GM23338 (cell line): Measurements from ENCODE around the gene NAP1L4.

Experiments
- CREB1 ChIP-seq: fragments of 250-450 bp; sonication (Bioruptor Pico); IDR thresholded peaks from 2 replicates; pipeline ENCODE4 v1.5.0; 2020; ENCODE audit warnings: low read depth, mild to moderate bottlenecking, moderate library complexity
- EZH2 ChIP-seq: fragments of 200-600 bp; sonication (generic); IDR thresholded peaks from one replicate; pipeline ENCODE4 v1.8.0; 2017; ENCODE audit warnings: antibody characterized with exemption, mild to moderate bottlenecking, low read depth; ENCODE audit not compliant: unreplicated experiment
- EZH2phosphoT487 ChIP-seq: fragments of 200-600 bp; sonication (generic); IDR thresholded peaks from one replicate; pipeline ENCODE4 v1.8.1; 2018; ENCODE audit warnings: antibody characterized with exemption; ENCODE audit not compliant: unreplicated experiment
- POLR2AphosphoS5 ChIP-seq: IDR thresholded peaks from 2 replicates; pipeline ENCODE4 v1.6.1; 2016; ENCODE audit warnings: antibody characterized with exemption, low read depth
- TF ChIP-seq, protein P1 (sequence below), 2 experiments: fragments of 200-600 bp in 1 of 2; sonication (generic) in 1 of 2; conservative IDR thresholded peaks; 2 replicates each; pipeline versions ENCODE4 v1.5.1 to v1.6.1; 2016 to 2017; ENCODE audit warnings: antibody characterized with exemption in 2 of 2, low read depth in 2 of 2, mild to moderate bottlenecking in 2 of 2, moderate library complexity in 1 of 2
- TF ChIP-seq, protein P2 (sequence below): IDR thresholded peaks from one replicate; pipeline ENCODE4 v1.6.1; 2018; ENCODE audit warnings: antibody characterized with exemption; ENCODE audit not compliant: unreplicated experiment

DNA sequence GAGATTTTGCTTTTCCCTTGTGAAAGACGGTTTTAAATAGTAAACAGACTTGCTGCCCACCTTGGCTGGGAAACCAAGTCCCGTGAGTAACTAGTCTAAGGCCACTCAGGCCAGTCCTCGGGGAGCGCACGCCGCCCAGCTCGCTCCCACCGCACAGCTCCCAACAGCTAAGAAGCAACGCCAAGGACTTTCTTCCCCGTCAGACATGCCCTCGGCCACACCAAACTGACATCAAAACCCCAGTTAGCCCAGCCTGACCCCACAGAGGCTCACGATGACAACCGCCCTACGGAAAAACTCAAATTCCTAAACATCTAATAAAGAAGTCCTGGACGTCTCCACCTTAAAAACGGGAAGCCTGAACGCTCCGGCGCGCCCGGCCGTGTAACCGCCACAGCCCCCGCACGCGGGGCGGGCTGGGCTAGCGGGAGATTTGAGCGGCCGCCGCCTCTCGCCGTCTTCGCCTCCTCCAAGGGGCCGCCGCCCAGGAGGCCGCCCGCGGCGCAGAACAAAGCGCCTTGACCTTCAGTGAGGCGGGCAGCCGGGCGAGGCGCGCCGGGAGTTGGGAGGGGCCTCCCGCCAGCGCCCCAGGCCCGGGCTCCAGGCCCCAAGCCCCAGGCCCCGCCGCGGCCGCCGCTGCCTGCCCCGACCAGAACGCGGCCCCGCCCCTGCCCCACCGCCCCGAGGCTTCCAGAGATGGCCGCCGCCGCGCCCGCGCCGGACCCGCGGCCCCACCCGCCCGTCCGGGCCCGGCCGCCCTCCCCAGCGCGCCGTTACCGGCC is 486 bp downstream of the NAP1L4 start:
- TF ChIP-seq, protein P1, sequence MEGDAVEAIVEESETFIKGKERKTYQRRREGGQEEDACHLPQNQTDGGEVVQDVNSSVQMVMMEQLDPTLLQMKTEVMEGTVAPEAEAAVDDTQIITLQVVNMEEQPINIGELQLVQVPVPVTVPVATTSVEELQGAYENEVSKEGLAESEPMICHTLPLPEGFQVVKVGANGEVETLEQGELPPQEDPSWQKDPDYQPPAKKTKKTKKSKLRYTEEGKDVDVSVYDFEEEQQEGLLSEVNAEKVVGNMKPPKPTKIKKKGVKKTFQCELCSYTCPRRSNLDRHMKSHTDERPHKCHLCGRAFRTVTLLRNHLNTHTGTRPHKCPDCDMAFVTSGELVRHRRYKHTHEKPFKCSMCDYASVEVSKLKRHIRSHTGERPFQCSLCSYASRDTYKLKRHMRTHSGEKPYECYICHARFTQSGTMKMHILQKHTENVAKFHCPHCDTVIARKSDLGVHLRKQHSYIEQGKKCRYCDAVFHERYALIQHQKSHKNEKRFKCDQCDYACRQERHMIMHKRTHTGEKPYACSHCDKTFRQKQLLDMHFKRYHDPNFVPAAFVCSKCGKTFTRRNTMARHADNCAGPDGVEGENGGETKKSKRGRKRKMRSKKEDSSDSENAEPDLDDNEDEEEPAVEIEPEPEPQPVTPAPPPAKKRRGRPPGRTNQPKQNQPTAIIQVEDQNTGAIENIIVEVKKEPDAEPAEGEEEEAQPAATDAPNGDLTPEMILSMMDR (conservative IDR thresholded peaks at IDR 0.05; ENCODE audit: low read depth in 2 of 2), result no peak
- TF ChIP-seq, protein P2, sequence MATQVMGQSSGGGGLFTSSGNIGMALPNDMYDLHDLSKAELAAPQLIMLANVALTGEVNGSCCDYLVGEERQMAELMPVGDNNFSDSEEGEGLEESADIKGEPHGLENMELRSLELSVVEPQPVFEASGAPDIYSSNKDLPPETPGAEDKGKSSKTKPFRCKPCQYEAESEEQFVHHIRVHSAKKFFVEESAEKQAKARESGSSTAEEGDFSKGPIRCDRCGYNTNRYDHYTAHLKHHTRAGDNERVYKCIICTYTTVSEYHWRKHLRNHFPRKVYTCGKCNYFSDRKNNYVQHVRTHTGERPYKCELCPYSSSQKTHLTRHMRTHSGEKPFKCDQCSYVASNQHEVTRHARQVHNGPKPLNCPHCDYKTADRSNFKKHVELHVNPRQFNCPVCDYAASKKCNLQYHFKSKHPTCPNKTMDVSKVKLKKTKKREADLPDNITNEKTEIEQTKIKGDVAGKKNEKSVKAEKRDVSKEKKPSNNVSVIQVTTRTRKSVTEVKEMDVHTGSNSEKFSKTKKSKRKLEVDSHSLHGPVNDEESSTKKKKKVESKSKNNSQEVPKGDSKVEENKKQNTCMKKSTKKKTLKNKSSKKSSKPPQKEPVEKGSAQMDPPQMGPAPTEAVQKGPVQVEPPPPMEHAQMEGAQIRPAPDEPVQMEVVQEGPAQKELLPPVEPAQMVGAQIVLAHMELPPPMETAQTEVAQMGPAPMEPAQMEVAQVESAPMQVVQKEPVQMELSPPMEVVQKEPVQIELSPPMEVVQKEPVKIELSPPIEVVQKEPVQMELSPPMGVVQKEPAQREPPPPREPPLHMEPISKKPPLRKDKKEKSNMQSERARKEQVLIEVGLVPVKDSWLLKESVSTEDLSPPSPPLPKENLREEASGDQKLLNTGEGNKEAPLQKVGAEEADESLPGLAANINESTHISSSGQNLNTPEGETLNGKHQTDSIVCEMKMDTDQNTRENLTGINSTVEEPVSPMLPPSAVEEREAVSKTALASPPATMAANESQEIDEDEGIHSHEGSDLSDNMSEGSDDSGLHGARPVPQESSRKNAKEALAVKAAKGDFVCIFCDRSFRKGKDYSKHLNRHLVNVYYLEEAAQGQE, result no peak
- TF ChIP-seq EZH2phosphoT487 (no peak), POLR2AphosphoS5 (no peak), EZH2 (no peak), CREB1 (CRISPR knock-in tag) (no peak)
